ENCODE measurements around the gene ADARB2.

ADARB2 gene

DNA sequence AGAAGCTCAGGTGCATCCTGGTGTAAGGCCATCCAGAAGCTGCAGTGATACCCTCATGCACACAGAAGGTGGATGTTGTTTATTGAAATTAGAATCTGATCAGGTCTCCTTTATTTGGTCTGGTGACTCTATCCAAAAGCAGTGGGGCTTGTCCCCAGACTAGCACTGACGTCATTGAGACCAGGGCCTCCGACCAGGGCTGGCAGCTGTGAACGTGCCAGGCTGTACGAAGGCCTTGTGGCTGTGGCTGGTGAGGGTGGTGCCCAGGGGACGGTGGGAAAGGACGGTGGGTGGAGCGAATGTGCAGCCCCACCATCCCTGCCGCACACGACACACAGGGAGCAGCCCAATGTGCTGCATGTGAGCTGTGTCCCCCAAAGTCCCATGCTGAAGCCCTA is 160.0 kb downstream of the ADARB2 start:
- TF ChIP-seq, protein P1, sequence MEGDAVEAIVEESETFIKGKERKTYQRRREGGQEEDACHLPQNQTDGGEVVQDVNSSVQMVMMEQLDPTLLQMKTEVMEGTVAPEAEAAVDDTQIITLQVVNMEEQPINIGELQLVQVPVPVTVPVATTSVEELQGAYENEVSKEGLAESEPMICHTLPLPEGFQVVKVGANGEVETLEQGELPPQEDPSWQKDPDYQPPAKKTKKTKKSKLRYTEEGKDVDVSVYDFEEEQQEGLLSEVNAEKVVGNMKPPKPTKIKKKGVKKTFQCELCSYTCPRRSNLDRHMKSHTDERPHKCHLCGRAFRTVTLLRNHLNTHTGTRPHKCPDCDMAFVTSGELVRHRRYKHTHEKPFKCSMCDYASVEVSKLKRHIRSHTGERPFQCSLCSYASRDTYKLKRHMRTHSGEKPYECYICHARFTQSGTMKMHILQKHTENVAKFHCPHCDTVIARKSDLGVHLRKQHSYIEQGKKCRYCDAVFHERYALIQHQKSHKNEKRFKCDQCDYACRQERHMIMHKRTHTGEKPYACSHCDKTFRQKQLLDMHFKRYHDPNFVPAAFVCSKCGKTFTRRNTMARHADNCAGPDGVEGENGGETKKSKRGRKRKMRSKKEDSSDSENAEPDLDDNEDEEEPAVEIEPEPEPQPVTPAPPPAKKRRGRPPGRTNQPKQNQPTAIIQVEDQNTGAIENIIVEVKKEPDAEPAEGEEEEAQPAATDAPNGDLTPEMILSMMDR (IDR thresholded peaks at IDR 0.05) = no peak
- Histone ChIP-seq H3K4me1 (ENCODE audit: control insufficient read depth in 1 of 2, insufficient read depth in 1 of 2, low read depth in 1 of 2, low read length in 1 of 2) (no peaks in the 10 kb centered on the region), H3K27ac (no peak overlapping the region), H3K4me3 (ENCODE audit: low read depth in 1 of 2, low read length in 1 of 2) (no peak overlapping the region), H3K36me3 (no peaks in the 10 kb centered on the region), H3K27me3 (no peaks in the 10 kb centered on the region), H3K9me3 (no peaks in the 10 kb centered on the region)

GRCh38 chr10:1576467-1577372 is 160.6 kb downstream of the ADARB2 start:
- Histone ChIP-seq H3K27ac (no peak overlapping the region), H3K36me3 (no peaks in the 10 kb centered on the region)
- TF ChIP-seq, protein P1 (IDR thresholded peaks at IDR 0.05) = no peak

DNA sequence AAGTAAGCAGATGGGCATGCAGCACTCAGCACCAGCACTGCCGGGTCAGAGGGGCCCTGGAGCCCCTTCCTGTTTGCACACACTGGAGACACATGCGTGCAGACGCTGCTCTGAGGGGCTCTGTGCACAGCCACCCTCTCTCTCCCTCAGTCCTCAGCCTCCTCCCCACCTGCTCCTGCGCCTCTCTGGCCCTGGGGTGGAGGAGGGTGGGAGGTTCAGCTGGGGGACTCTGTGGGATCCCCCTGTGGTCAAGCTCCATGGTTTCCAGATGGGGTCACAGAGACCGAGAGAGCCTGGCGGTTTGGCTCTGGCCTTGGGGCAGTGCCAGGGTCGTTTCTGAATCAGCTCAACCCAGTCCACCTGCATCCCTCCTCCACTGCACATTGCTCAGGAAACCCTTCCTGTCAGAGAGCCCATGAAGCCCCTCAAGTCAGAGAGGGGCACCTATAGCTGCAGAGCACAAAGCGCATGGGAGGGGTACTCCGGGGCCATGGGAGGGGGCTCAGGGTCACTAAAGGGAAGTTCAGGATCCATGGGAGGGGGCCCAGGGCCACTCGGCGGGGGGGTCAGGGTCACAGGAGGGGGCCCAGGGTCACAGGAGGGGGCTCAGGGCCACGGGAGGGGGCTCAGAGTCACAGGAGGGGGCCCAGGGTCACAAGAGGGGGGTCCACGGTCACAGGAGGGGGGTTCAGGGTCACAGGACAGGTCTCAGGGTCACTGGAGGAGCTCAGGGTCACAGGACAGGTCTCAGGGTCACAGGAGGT is 161.7 kb downstream of the ADARB2 start:
- no peaks in the 10 kb centered on the region for H3K36me3 ChIP-seq
- H3K9me3 ChIP-seq = no peaks in the 10 kb centered on the region
- no peak overlapping the region for H3K4me3 ChIP-seq (ENCODE audit: low read depth in 1 of 2, low read length in 1 of 2)
- H3K27ac ChIP-seq = no peak overlapping the region
- H3K27me3 ChIP-seq = no peaks in the 10 kb centered on the region
- TF ChIP-seq, protein P1 (IDR thresholded peaks at IDR 0.05) = no peak
- H3K4me1 ChIP-seq (ENCODE audit: control insufficient read depth in 1 of 2, insufficient read depth in 1 of 2, low read depth in 1 of 2, low read length in 1 of 2) = no peaks in the 10 kb centered on the region

More at GRCh38 chr10:1576467-1577372, 160.6 kb downstream of the ADARB2 start:
- H3K9me3 ChIP-seq = no peaks in the 10 kb centered on the region
- no peaks in the 10 kb centered on the region for H3K4me1 ChIP-seq (ENCODE audit: control insufficient read depth in 1 of 2, insufficient read depth in 1 of 2, low read depth in 1 of 2, low read length in 1 of 2)
- H3K4me3 ChIP-seq (ENCODE audit: low read depth in 1 of 2, low read length in 1 of 2) = no peak overlapping the region
- no peaks in the 10 kb centered on the region for H3K27me3 ChIP-seq

DNA sequence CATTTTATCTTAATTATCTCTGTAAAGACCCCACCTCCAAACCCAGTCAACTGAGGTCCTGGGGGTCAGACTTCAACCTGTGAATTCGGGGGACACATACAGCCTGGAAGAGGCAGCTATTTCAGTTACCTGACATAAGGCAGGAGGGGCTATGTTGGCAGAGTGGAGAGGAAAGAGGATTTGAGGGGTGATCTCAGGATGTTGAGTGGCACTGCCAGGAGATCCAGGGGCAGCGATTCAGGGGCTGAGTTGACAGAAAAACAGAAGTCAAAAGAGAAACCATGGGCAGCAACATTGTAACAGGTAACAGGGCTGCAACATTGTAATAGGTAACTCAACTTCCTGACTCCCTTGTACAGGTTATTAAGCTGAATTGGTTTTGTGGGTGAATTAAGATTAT is 162.6 kb downstream of the ADARB2 start:
- no peaks in the 10 kb centered on the region for H3K4me1 ChIP-seq (ENCODE audit: control insufficient read depth in 1 of 2, insufficient read depth in 1 of 2, low read depth in 1 of 2, low read length in 1 of 2)
- no peak overlapping the region for H3K27ac ChIP-seq
- H3K4me3 ChIP-seq (ENCODE audit: low read depth in 1 of 2, low read length in 1 of 2) = no peak overlapping the region
- no peaks in the 10 kb centered on the region for H3K27me3 ChIP-seq
- TF ChIP-seq, protein P1 (IDR thresholded peaks at IDR 0.05) = no peak
- H3K36me3 ChIP-seq = no peaks in the 10 kb centered on the region
- H3K9me3 ChIP-seq = no peaks in the 10 kb centered on the region

GRCh38 chr10:1573981-1574380 is 163.3 kb downstream of the ADARB2 start:
- H3K36me3 ChIP-seq = no peaks in the 10 kb centered on the region
- no peak overlapping the region for H3K4me3 ChIP-seq (ENCODE audit: low read depth in 1 of 2, low read length in 1 of 2)
- TF ChIP-seq, protein P1 (IDR thresholded peaks at IDR 0.05) = no peak
- H3K27ac ChIP-seq = no peak overlapping the region
- no peaks in the 10 kb centered on the region for H3K9me3 ChIP-seq
- H3K4me1 ChIP-seq (ENCODE audit: control insufficient read depth in 1 of 2, insufficient read depth in 1 of 2, low read depth in 1 of 2, low read length in 1 of 2) = no peaks in the 10 kb centered on the region
- no peaks in the 10 kb centered on the region for H3K27me3 ChIP-seq
